ENCODE measurements around the gene FARP2.
A peak's percentile ranks its signal among the peaks of the same experiment; 100 is the strongest.
"Not testable (repeated sequence)": the region's sequence is repeated elsewhere in the genome, so short reads cannot be mapped to it uniquely, and the experiment has no call there.

Gene FARP2

DNA sequence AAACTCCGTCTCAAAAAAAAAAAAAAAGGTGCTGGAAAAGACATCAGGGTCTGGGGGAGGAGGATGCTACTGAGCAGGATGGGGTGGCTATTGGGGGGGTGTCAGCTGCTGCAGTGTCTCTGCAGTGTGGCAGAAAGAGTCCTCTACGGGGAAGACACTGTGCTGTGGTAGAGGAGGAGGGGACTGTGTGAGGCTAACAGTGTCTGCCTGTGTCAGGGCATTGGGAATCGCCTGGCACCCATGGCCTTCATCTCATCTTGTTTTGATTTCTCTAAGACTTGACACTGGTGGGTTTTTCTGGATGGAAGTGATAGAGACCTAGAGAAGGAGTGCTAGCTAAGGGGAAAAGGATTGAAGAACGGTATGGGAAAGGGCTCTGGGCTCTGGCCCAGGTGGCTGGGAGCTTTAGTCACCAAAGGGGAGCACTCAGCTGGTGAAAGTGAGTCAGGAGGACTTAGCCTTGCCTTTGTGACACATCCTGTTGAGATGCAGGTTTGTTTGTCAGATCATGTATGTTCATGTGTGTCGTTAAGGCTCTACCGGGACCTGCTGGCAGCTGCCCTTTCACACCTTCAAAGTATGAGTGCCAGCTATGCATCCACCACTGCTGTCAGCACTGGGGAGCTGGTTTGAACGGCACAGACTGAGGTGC lies 58.0 kb downstream of the FARP2 start:
- DNase-seq, result no peak

DNA sequence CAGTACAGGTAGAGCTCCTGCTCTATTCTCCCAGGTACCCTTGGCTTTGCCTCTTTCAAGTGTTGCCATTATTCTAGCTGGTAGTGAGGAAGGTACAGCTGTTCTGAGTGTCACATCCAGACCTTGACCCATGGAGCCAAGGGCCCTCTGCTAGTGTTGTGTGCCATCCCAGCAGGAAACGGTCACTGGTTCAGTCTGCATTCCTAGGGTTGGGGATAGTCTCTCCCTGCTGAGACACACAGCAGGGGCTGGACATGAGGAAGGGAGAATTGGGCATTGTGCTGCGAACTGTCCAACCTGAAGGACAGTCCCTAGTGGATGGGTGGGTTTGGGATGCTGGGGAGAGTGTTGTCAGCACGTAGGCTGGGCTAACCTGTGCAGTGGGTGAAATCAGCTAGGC lies 59.1 kb downstream of the FARP2 start:
- DNase-seq, result no peak

GRCh38 chr2:241417626-241418025 lies 61.5 kb downstream of the FARP2 start:
- DNase-seq, result no peak

DNA sequence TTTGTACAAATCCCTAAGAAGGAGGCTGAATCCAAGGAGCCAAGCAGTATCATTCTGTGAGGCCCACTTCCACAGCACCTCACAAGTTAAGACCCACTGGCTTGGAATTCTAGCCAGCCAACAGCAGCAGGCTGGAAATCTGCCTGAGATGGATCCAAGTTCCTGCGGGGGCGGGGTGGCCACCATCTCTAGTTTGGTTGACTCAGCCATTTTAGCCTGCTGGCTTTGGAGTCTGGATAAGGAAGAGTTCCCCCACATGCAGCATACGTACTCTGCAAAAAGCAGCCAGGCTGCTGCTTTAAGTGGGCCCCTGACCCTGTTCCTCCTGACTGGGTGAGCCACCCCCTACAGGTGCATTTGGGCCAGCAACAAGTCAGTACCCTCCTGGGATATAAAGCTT lies 65.2 kb downstream of the FARP2 start:
- DNase-seq, result no peak

GRCh38 chr2:241421942-241422341 lies 65.9 kb downstream of the FARP2 start:
- not testable (repeated sequence) for DNase-seq

- DNase-seq, result no peak
These were observed 66.3 kb downstream of the FARP2 start for GRCh38 chr2:241422350-241422749.

DNA sequence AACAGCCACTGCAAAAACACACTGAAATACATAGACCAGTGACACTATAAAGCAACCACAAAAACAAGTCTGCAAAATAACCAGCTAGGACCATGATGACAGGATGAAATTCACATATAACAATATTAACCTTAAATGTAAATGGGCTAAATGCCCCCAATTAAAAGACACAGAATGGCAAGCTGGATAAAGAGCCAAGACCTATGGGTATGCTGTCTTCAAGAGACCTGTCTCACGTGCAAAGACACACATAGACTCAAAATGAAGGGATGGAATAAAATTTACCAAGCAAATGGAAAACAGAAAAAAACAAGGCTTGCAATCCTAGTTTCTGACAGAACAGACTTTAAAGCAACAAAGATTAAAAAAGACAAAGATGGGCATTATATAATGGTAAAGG lies 67.4 kb downstream of the FARP2 start:
- DNase-seq, result not testable (repeated sequence)

DNA sequence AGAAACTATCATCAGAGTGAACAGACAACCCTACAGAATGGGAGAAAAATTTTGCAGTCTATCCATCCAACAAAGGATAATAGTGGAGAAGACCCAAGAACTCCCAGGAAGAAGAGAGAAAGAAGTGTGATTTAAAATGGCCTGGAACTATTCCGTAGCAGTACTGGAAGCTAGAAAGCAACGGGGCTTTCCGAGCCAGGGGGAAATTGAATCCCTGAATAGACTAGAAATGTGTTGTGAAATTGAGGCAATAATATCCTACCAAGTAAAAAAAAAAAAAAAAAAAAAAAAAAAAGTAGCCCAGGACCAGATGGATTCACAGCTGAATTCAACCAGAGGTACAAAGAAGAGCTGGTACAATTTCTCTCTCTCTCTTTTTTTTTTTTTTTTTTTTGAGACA lies 69.3 kb downstream of the FARP2 start:
- DNase-seq, result no peak

DNA sequence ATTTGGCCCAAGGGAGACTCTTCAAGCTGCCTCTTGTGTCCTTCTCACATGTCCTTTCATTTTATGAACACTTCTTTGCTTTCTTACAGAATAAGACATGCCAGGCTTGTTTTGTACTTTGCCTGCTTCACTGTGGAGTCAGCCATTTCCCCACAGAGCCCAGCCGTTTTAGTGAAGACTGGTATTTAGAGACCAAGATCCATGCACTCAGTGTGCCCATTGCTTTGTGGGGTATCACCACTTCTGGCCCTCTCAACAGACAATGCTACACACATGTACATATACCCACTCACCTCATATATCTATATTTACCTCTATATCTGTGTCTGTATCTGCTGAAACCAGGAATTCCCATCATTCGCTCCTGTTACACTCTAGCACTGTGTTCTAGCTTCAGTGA lies 74.1 kb downstream of the FARP2 start:
- no peak for DNase-seq

GRCh38 chr2:241432824-241433448 lies 76.9 kb downstream of the FARP2 start:
- DNase-seq, result no peak

DNA sequence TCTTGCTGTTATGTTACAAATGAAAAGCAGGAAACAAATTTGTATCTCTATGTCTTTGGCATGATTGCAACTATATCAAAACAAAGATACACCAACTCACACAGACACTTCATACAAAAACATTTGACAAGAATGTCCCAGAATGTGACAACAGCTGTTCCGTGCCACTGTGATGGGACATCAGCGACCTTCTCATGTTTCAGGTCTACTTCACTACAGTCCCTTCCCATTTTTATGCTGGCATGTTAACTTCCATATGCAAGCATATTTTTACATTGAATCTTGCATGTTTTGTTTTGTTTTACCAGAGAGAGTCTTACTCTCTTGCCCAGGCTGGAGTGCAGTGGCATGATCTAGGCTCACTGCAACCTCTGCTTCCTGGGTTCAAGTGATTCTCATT lies 81.1 kb downstream of the FARP2 start:
- no peak for DNase-seq

GRCh38 chr2:241441492-241441891 lies 85.4 kb downstream of the FARP2 start:
- no peak for DNase-seq

- peak; percentile 94 for DNase-seq
These were observed 87.6 kb downstream of the FARP2 start for GRCh38 chr2:241443486-241444223.

DNA sequence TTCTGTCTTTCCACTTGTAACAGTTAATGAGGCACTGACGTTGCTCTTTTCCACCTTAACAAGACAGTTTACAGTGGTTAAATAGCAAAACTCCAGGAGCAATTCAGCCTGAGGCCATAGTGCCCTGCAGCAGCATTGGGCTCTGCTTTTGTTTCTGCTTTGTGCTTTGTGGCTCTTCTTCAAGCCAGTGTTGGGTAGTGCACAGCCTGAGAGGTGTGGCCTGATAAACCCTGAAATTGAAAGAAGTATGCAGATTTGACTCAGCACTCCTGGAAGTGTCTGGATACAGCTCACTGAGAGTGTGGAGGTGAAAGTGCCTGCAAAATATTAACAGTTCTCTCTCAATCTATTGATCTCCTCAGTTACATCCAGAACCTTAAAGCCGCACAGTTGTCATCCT lies 89.3 kb downstream of the FARP2 start:
- no peak for DNase-seq

- DNase-seq, result not testable (repeated sequence)
These were observed 94.0 kb downstream of the FARP2 start for GRCh38 chr2:241450092-241450491.

DNA sequence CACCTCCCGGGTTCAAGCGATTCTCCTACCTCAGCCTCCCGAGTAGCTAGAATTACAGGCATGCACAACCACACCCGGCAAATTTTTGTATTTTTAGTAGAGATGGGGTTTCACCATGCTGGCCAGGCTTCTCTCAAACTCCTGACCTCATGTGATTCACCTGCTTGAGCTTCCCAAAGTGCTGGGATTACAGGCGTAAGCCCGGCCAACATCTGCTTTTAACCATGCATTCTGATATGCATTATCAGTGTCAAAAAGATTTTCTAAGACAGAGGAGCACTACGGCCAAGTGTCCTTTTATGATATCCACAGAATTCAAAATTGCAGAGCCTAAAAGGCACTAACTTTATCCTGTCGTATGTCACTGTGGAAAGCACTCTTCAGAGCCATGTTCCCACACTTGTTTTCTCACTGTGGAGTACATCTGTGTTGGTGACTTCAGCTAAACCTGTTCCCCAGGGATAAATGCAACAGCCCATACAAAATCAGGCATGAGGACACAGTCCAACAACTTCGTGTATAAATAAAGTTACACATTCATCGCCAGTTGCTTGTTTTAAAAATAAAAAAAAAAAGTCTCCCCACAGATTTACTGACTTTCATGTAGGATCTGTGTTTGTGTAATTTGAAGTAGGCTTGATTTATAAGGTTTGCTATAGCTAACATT lies 95.9 kb downstream of the FARP2 start:
- no peak for DNase-seq

GRCh38 chr2:241453919-241454318 lies 97.8 kb downstream of the FARP2 start:
- DNase-seq, result not testable (repeated sequence)

GRCh38 chr2:241454837-241455485 lies 98.9 kb downstream of the FARP2 start:
- no peak for DNase-seq

- DNase-seq, result no peak
These were observed 100.5 kb downstream of the FARP2 start for GRCh38 chr2:241456546-241456945.

DNA sequence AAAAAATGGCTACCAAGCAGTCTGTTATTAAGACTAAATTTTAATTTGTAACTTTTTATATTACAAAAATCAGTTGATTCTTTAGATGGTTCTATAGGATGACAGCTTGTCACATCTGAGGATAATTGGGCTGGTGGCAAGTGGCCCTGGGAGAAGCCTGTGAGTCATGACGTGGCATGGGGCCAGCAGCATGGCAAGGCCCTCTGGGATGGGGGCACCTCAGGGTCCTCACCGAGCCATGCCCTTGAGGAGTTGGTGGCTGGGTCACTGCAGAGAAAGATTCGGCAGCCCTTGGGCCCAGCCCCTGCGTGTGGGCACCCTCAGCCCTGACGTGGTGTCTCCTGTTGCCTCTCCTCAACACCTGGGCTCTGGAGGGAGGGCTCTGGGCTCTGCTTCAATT lies 102.6 kb downstream of the FARP2 start:
- DNase-seq, result no peak

DNA sequence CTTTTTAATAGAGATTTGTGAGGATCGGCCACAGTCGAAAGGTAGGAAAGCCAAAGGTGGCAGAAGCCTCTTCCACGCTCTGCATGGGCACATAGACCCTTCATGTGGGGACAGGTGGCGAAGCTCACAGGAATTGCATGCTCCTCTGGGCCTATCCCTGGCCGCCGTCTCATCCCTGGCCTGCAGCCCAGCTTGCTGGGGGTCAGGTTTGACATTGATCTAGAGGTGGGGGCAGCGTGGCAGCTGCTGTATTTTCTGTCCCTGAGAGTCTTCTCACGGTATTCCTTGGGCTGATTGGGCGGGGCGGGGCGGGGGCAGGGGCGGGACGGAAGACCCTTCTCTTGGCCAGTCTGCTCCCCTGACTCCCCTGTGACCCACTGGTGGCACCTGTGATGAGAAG lies 103.4 kb downstream of the FARP2 start:
- DNase-seq, result no peak

DNA sequence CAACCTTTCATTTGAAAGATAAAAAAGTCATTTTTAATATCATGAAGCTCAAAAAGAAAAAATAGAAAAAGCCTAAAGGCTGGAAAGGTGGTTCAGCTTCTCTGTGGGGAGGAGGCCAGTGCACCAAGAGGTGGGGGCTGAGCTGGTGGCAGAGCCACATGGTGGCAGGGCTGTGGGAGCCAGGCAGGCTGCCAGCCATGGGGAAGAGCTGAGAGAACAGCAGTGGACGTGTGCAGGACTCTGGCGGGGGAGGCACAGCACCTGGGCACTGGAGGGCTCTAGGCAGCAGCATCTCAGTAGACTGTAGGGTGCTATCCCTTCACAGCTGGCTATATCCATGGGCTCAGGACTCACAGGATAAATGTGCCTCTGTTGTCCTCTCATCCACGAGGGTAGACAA lies 104.5 kb downstream of the FARP2 start:
- no peak for DNase-seq

Data from CD4-positive, alpha-beta T cell treated with Interleukin-17A for 4 hours (primary cell).